K562 (cell line): ENCODE data around the gene LAPTM5. TPM values are rescaled to one million over a fixed set of nuclear protein-coding genes. Genes with fewer than 3 reads are reported as not detected.
A peak's percentile ranks its signal among the peaks of the same experiment; 100 is the strongest.

Source experiments
- ARHGAP35 ChIP-seq: fragments of 450-650 bp; IDR thresholded peaks from 2 replicates; pipeline ENCODE4 v1.6.1; 2018; ENCODE audit not compliant: partially characterized antibody
- CEBPB ChIP-seq: fragments of 450-650 bp; IDR thresholded peaks from 2 replicates; pipeline ENCODE4 v1.6.1; 2016; ENCODE audit warnings: missing genetic modification characterization, missing compliant biosample characterization
- EP400 ChIP-seq: fragments of 450-650 bp; IDR thresholded peaks from 2 replicates; pipeline ENCODE4 v1.6.1; 2017; ENCODE audit warnings: antibody characterized with exemption, mild to moderate bottlenecking, moderate library complexity
- GATAD2A ChIP-seq: fragments of 450-650 bp; IDR thresholded peaks from 2 replicates; pipeline ENCODE4 v1.6.1; 2017
- HDAC8 ChIP-seq: fragments of 450-650 bp; IDR thresholded peaks from 2 replicates; pipeline ENCODE4 v1.6.1; 2016; ENCODE audit warnings: mild to moderate bottlenecking, missing genetic modification characterization, moderate library complexity, missing compliant biosample characterization
- ILK ChIP-seq: fragments of 450-650 bp; IDR thresholded peaks from 2 replicates; pipeline ENCODE4 v1.6.1; 2016; ENCODE audit warnings: missing genetic modification characterization, low read depth, mild to moderate bottlenecking, missing compliant biosample characterization, moderate library complexity, borderline replicate concordance
- LARP7 ChIP-seq: fragments of 450-650 bp; IDR thresholded peaks from 2 replicates; pipeline ENCODE4 v1.6.1; 2016
- MECOM ChIP-seq: fragments of 250-450 bp; sonication (Bioruptor Pico); IDR thresholded peaks from 2 replicates; pipeline ENCODE4 v1.8.0; 2022; ENCODE audit warnings: inconsistent platforms
- MTA3 ChIP-seq: fragments of 450-650 bp; formaldehyde crosslinking; IDR thresholded peaks from 2 replicates; pipeline ENCODE4 v1.6.1; 2017; ENCODE audit warnings: mild to moderate bottlenecking, borderline replicate concordance
- PHF20 ChIP-seq: fragments of 450-650 bp; IDR thresholded peaks from 2 replicates; pipeline ENCODE4 v1.6.1; 2018; ENCODE audit not compliant: partially characterized antibody
- PYGO2 ChIP-seq: fragments of 450-650 bp; IDR thresholded peaks from 2 replicates; pipeline ENCODE4 v1.6.1; 2016; ENCODE audit warnings: mild to moderate bottlenecking, missing genetic modification characterization, moderate library complexity, missing compliant biosample characterization
- SRSF3 ChIP-seq: fragments of 200-400 bp; formaldehyde crosslinking; IDR thresholded peaks from 2 replicates; pipeline ENCODE4 v1.6.1; 2016; ENCODE audit warnings: mild to moderate bottlenecking, low read length, moderate library complexity; ENCODE audit not compliant: insufficient read depth
- TAL1 ChIP-seq: fragments of 450-650 bp; IDR thresholded peaks from 2 replicates; pipeline ENCODE4 v1.6.1; 2016; ENCODE audit warnings: mild to moderate bottlenecking
- ZNF644 ChIP-seq: fragments of 200-800 bp; sonication (Bioruptor generic); IDR thresholded peaks from 2 replicates; pipeline ENCODE4 v1.6.1; 2016; ENCODE audit warnings: low read depth, missing genetic modification characterization, missing compliant biosample characterization
- polyA plus RNA-seq, 8 experiments: library from polyadenylated mRNA; depleted of rRNA in 4 of 8; stranded (reverse) in 5 of 8; unstranded in 3 of 8; fragments of >200 nt; fragmentation: Nextera tagmentation in 2 of 8; fragmentation: Illumina TruSeq in 1 of 8; extraction: Ambion mirVana in 2 of 8; extraction: Trizol in 1 of 8; gene quantifications; 2 replicates each; pipeline versions ENCODE4 v1.2.1 to v1.2.3, GENCODE V29; 2011 to 2014; ENCODE audit warnings: inconsistent platforms in 1 of 8, missing spikeins in 1 of 8
- total RNA-seq, 7 experiments: library from RNA; depleted of rRNA in 6 of 7; stranded (reverse); fragments of >200 nt in 6 of 7; fragmentation: Illumina TruSeq in 2 of 7; extraction: Trizol in 2 of 7; gene quantifications; 2 replicates each; pipeline versions ENCODE4 v1.2.1 to v1.2.3, GENCODE V29; 2011 to 2021; ENCODE audit warnings: low replicate concordance in 1 of 7
- TF ChIP-seq, protein P1 (sequence below), 2 experiments: fragments of 450-650 bp in 1 of 2; sonication (generic) in 1 of 2; formaldehyde crosslinking in 1 of 2; IDR thresholded peaks in 1 of 2; conservative IDR thresholded peaks in 1 of 2; 2 replicates each; pipeline versions ENCODE4 v1.6.1 to v1.8.1; 2016 to 2023; ENCODE audit warnings: mild to moderate bottlenecking in 2 of 2, moderate library complexity in 2 of 2, inconsistent platforms in 1 of 2, missing genetic modification reagents in 1 of 2
- TF ChIP-seq, protein P2 (sequence below): sonication (generic); formaldehyde crosslinking; IDR thresholded peaks from 2 replicates; pipeline ENCODE4 v1.9.0; 2022; ENCODE audit warnings: mild to moderate bottlenecking, missing genetic modification reagents
- TF ChIP-seq, protein P3 (sequence below): fragments of 450-650 bp; IDR thresholded peaks from 2 replicates; pipeline ENCODE4 v1.6.1; 2014; ENCODE audit warnings: low read depth, mild to moderate bottlenecking, moderate library complexity, borderline replicate concordance
- TF ChIP-seq, protein P4 (sequence below): sonication (generic); formaldehyde crosslinking; IDR thresholded peaks from 2 replicates; pipeline ENCODE4 v1.8.0; 2022; ENCODE audit warnings: missing genetic modification reagents, mild to moderate bottlenecking, borderline replicate concordance
- TF ChIP-seq, protein P5 (sequence below): fragments of 450-650 bp; IDR thresholded peaks from 2 replicates; pipeline ENCODE4 v1.7.1; 2018; ENCODE audit warnings: mild to moderate bottlenecking, low read depth; ENCODE audit not compliant: partially characterized antibody

Gene LAPTM5
- total and polyA plus RNA-seq, 9 of the 15 experiments (the other 6 are each of a cell fraction or from before 2014, with no cell fraction given) = 2.4 to 47.3 (median 20.3) TPM

DNA sequence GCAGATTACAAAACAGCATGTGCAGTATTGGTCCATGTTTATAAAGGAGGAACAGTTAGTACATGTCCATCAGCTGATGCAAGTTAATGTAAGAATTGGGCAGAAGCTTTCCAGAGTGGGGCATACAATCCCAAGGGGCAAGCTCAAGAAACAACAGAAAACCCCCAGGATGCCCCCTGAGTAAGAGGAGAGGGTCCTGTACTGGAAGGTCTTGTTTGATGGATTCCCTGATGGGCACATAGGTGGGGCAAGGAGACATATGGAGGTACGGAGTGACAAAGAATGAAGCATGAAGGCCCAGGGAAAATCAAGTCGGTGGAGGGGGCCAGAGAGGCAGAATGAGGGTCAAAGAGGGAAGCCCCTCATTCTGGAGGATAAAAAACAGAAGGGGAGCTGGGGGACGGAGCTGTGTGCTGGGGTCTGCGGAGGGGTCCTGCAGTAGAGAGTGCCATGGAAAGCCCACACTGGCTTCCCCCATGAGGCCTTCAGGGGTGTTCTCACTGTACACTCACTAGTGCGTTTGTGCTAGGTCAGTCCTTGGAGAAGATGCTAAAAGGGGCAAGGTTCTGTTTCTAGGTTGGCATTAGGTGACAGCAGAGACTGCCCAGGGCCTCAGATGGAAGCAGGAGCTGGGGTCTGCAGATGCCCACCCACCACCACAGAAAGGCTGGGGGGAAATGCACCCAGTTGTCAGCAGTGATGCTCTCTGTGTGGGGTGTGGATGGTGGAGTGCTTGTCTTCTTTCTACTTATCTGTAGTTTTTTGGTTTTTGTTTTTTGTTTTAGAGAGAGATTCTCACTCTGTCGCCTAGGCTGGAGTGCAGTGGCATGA lies 21.7 kb downstream of the LAPTM5 start (continued):
- TF ChIP-seq ARHGAP35 (no peak), GATAD2A (no peak), LARP7 (no peak), ZNF644 (tag) (no peak), EP400 (no peak), CEBPB (tag) (no peak), SRSF3 (no peak), ILK (no peak), MTA3 (no peak; the same call in 1 of the 2 replicates), PYGO2 (tag) (no peak), TAL1 (no peak), MECOM (CRISPR knock-in tag) (0 out of 2 replicates have a peak, but pooled peaks have one; percentile 13), HDAC8 (tag) (0 out of 2 replicates have a peak, but pooled peaks have one; percentile 42), PHF20 (no peak)
- TF ChIP-seq, protein P1, sequence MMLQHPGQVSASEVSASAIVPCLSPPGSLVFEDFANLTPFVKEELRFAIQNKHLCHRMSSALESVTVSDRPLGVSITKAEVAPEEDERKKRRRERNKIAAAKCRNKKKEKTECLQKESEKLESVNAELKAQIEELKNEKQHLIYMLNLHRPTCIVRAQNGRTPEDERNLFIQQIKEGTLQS (IDR thresholded peaks at IDR 0.05) = peak; percentile 73; the same call in 1 of the 2 replicates
- TF ChIP-seq, protein P1 (CRISPR knock-in tag; conservative IDR thresholded peaks at IDR 0.05) = no peak
- TF ChIP-seq, protein P2, sequence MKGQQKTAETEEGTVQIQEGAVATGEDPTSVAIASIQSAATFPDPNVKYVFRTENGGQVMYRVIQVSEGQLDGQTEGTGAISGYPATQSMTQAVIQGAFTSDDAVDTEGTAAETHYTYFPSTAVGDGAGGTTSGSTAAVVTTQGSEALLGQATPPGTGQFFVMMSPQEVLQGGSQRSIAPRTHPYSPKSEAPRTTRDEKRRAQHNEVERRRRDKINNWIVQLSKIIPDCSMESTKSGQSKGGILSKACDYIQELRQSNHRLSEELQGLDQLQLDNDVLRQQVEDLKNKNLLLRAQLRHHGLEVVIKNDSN (CRISPR knock-in tag) = no peak
- TF ChIP-seq, protein P3, sequence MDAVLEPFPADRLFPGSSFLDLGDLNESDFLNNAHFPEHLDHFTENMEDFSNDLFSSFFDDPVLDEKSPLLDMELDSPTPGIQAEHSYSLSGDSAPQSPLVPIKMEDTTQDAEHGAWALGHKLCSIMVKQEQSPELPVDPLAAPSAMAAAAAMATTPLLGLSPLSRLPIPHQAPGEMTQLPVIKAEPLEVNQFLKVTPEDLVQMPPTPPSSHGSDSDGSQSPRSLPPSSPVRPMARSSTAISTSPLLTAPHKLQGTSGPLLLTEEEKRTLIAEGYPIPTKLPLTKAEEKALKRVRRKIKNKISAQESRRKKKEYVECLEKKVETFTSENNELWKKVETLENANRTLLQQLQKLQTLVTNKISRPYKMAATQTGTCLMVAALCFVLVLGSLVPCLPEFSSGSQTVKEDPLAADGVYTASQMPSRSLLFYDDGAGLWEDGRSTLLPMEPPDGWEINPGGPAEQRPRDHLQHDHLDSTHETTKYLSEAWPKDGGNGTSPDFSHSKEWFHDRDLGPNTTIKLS = no peak
- TF ChIP-seq, protein P4, sequence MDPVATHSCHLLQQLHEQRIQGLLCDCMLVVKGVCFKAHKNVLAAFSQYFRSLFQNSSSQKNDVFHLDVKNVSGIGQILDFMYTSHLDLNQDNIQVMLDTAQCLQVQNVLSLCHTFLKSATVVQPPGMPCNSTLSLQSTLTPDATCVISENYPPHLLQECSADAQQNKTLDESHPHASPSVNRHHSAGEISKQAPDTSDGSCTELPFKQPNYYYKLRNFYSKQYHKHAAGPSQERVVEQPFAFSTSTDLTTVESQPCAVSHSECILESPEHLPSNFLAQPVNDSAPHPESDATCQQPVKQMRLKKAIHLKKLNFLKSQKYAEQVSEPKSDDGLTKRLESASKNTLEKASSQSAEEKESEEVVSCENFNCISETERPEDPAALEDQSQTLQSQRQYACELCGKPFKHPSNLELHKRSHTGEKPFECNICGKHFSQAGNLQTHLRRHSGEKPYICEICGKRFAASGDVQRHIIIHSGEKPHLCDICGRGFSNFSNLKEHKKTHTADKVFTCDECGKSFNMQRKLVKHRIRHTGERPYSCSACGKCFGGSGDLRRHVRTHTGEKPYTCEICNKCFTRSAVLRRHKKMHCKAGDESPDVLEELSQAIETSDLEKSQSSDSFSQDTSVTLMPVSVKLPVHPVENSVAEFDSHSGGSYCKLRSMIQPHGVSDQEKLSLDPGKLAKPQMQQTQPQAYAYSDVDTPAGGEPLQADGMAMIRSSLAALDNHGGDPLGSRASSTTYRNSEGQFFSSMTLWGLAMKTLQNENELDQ (CRISPR knock-in tag) = no peak
- TF ChIP-seq, protein P5, sequence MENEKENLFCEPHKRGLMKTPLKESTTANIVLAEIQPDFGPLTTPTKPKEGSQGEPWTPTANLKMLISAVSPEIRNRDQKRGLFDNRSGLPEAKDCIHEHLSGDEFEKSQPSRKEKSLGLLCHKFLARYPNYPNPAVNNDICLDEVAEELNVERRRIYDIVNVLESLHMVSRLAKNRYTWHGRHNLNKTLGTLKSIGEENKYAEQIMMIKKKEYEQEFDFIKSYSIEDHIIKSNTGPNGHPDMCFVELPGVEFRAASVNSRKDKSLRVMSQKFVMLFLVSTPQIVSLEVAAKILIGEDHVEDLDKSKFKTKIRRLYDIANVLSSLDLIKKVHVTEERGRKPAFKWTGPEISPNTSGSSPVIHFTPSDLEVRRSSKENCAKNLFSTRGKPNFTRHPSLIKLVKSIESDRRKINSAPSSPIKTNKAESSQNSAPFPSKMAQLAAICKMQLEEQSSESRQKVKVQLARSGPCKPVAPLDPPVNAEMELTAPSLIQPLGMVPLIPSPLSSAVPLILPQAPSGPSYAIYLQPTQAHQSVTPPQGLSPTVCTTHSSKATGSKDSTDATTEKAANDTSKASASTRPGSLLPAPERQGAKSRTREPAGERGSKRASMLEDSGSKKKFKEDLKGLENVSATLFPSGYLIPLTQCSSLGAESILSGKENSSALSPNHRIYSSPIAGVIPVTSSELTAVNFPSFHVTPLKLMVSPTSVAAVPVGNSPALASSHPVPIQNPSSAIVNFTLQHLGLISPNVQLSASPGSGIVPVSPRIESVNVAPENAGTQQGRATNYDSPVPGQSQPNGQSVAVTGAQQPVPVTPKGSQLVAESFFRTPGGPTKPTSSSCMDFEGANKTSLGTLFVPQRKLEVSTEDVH = no peak
